BLaER1 (cell line): ENCODE measurements around the gene GPATCH3.
"Not testable (repeated sequence)": the region's sequence is repeated elsewhere in the genome, so short reads cannot be mapped to it uniquely, and the experiment has no call there.

Source experiments
- H3K27ac ChIP-seq: shearing (Covaris generic); formaldehyde crosslinking; 2 replicates; pipeline ENCODE4 v1.8.1; 2022
- H3K27me3 ChIP-seq: shearing (Covaris generic); formaldehyde crosslinking; 2 replicates; pipeline ENCODE4 v1.8.1; 2022
- H3K36me3 ChIP-seq: shearing (Covaris generic); formaldehyde crosslinking; 2 replicates; pipeline ENCODE4 v1.8.1; 2022
- H3K4me1 ChIP-seq: shearing (Covaris generic); formaldehyde crosslinking; 2 replicates; pipeline ENCODE4 v1.8.1; 2022
- H3K4me2 ChIP-seq: shearing (Covaris generic); formaldehyde crosslinking; 2 replicates; pipeline ENCODE4 v1.8.1; 2022
- H3K4me3 ChIP-seq: shearing (Covaris generic); formaldehyde crosslinking; 2 replicates; pipeline ENCODE4 v1.8.1; 2022
- H3K9ac ChIP-seq: shearing (Covaris generic); formaldehyde crosslinking; 2 replicates; pipeline ENCODE4 v1.8.1; 2022
- H3K9me3 ChIP-seq: shearing (Covaris generic); formaldehyde crosslinking; 2 replicates; pipeline ENCODE4 v1.8.1; 2022
- H4K20me1 ChIP-seq: shearing (Covaris generic); formaldehyde crosslinking; 2 replicates; pipeline ENCODE4 v1.8.1; 2022
- Cebpa-rat ChIP-seq: shearing (Covaris generic); IDR thresholded peaks from 2 replicates; pipeline ENCODE4 v1.8.1; 2022

The GPATCH3 gene, protein sequence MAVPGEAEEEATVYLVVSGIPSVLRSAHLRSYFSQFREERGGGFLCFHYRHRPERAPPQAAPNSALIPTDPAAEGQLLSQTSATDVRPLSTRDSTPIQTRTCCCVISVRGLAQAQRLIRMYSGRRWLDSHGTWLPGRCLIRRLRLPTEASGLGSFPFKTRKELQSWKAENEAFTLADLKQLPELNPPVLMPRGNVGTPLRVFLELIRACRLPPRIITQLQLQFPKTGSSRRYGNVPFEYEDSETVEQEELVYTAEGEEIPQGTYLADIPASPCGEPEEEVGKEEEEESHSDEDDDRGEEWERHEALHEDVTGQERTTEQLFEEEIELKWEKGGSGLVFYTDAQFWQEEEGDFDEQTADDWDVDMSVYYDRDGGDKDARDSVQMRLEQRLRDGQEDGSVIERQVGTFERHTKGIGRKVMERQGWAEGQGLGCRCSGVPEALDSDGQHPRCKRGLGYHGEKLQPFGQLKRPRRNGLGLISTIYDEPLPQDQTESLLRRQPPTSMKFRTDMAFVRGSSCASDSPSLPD

DNA sequence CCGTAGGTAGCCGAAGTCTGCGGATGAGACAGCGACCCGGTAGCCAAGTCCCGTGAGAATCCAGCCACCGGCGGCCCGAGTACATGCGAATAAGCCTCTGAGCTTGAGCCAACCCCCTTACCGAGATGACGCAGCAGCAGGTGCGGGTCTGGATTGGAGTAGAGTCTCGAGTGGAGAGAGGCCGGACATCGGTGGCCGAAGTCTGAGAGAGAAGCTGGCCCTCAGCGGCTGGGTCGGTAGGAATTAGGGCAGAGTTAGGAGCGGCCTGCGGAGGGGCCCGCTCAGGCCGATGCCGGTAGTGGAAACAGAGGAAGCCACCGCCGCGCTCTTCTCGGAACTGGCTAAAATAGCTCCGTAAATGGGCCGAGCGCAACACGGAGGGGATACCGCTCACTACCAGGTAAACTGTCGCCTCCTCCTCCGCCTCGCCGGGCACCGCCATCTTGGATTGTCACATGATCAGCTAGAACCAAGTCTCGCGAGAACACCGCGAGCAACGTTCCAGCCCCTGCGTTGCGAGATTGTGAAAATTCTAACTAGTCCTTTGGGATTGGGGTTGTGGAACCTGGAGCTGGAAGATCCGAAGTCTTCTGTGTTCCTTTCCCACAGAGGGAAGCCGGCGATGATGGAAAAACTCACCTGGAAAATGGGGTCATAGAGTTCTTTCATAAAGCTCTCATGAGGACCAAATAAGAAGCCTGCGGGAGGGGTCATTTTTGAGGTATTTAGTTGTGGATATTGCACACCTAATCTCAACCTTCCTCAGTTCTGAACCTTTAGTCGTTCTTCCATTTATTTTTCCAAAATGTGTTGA lies at the start of gene GPATCH3:
Gene GPATCH3, minus strand, starts transcription at position 467 of the 814 bp plus-strand sequence. Its CDS starts 25 bp downstream, at position 442.
- H3K9me3 ChIP-seq, result no peaks in the 10 kb centered on the region
- no peak for TF ChIP-seq Cebpa-rat
- no peaks in the 10 kb centered on the region for H4K20me1 ChIP-seq
- peaks cover 22% of the 10 kb centered on the region for H3K4me1 ChIP-seq
- H3K27me3 ChIP-seq, result no peaks in the 10 kb centered on the region
- H3K36me3 ChIP-seq, result peaks cover 38% of the 10 kb centered on the region
- H3K4me2 ChIP-seq, result peak within 1 kb of the TSS; percentile 84
- peak within 1 kb of the TSS; percentile 85 for H3K27ac ChIP-seq
- H3K4me3 ChIP-seq, result peak within 1 kb of the TSS; percentile 82
- H3K9ac ChIP-seq, result peak within 1 kb of the TSS; percentile 88

- peaks cover 17% of the 10 kb centered on the region for H3K4me1 ChIP-seq
These were observed 49.7 kb upstream of the GPATCH3 start for GRCh38 chr1:26949926-26950319.

GRCh38 chr1:26949266-26949925 lies 49.1 kb upstream of the GPATCH3 start:
- H3K4me2 ChIP-seq, result peak overlapping the region; percentile 40
- no peak overlapping the region for H3K4me3 ChIP-seq
- no peak overlapping the region for H3K27ac ChIP-seq
- H3K9ac ChIP-seq, result no peak overlapping the region
- no peaks in the 10 kb centered on the region for H3K9me3 ChIP-seq
- TF ChIP-seq Cebpa-rat, result no peak
- H4K20me1 ChIP-seq, result peaks cover 13% of the 10 kb centered on the region; the same call in 1 of the 2 replicates
- peaks cover 17% of the 10 kb centered on the region for H3K4me1 ChIP-seq
- H3K27me3 ChIP-seq, result no peaks in the 10 kb centered on the region
- peaks cover 48% of the 10 kb centered on the region for H3K36me3 ChIP-seq

More at GRCh38 chr1:26949926-26950319, 49.7 kb upstream of the GPATCH3 start:
- no peaks in the 10 kb centered on the region for H3K27me3 ChIP-seq
- no peak overlapping the region for H3K9ac ChIP-seq
- peak overlapping the region; percentile 40 for H3K4me2 ChIP-seq
- no peaks in the 10 kb centered on the region for H3K9me3 ChIP-seq
- peaks cover 43% of the 10 kb centered on the region for H3K36me3 ChIP-seq
- H4K20me1 ChIP-seq, result peaks cover 13% of the 10 kb centered on the region; the same call in 1 of the 2 replicates
- H3K27ac ChIP-seq, result no peak overlapping the region
- no peak overlapping the region for H3K4me3 ChIP-seq
- no peak for TF ChIP-seq Cebpa-rat

DNA sequence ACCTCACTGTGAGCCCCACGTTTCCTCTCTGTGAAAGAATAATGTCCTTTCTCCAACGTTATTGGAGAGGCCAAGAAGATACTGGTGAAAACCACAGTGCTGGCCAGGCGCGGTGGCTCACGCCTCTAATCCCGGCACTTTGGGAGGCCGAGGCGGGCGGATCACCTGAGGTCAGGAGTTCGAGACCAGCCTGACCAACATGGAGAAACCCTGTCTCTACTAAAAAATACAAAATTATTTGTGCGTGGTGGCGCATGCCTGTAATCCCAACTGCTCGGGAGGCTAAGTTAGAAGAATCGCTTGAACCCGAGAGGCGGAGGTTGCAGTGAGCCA lies 48.4 kb upstream of the GPATCH3 start:
- peaks cover 55% of the 10 kb centered on the region for H3K36me3 ChIP-seq
- H3K4me2 ChIP-seq, H3K9ac ChIP-seq, H3K9me3 ChIP-seq, H3K4me3 ChIP-seq, H3K27ac ChIP-seq, H3K27me3 ChIP-seq: not testable (repeated sequence)
- peaks cover 17% of the 10 kb centered on the region for H3K4me1 ChIP-seq
- H4K20me1 ChIP-seq, result peaks cover 15% of the 10 kb centered on the region; the same call in 1 of the 2 replicates

DNA sequence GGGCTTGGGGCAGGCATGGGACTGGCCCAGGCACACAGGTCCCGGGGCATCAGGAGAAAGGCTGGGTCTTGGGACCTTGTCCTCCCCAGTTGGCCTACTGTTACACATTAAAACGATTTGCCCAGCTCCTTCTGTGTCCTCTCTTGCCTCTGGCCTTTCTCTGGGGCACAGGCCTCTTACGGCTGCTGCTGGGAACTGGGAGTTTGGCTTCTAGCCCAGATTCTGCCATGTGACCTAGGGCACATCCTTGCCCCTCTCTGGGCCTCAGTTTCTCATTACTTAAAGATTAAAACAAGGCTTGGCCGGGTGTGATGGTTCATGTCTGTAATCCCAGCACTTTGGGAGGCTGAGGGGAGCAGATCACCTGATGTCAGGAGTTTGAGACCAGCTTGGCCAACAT lies 46.0 kb upstream of the GPATCH3 start:
- Histone ChIP-seq H3K4me2 (no peak overlapping the region), H3K9ac (no peak overlapping the region), H3K9me3 (no peaks in the 10 kb centered on the region), H3K27me3 (no peaks in the 10 kb centered on the region), H3K27ac (no peak overlapping the region), H3K4me1 (peaks cover 17% of the 10 kb centered on the region), H4K20me1 (peaks cover 34% of the 10 kb centered on the region; the same call in 1 of the 2 replicates), H3K4me3 (no peak overlapping the region), H3K36me3 (peaks cover 75% of the 10 kb centered on the region)
- no peak for TF ChIP-seq Cebpa-rat

DNA sequence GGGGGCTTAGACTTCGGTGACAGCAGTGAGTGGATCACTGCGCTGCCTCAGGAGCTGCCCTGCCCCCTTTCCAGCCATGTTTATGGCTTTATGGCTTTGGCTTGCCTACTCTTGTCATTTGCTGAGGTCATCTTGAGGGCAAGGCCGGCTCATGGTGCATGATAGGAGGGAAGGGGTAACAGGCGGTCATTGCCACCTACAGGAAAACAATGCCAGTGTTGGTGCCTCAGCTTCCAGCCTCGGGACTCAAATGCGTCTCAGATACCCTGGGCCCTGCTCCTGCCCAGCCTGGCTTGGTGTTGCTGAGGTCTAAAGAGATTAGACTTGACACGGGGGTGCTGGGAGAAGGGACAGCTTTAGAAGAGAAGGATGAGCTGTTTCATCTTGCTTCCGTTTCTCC lies 45.5 kb upstream of the GPATCH3 start:
- H3K4me2 ChIP-seq, result no peak overlapping the region
- peaks cover 12% of the 10 kb centered on the region for H3K4me1 ChIP-seq
- H3K4me3 ChIP-seq, result no peak overlapping the region
- peaks cover 39% of the 10 kb centered on the region; the same call in 1 of the 2 replicates for H4K20me1 ChIP-seq
- H3K9ac ChIP-seq, result no peak overlapping the region
- TF ChIP-seq Cebpa-rat, result no peak
- peaks cover 81% of the 10 kb centered on the region for H3K36me3 ChIP-seq
- H3K9me3 ChIP-seq, result no peaks in the 10 kb centered on the region
- no peak overlapping the region for H3K27ac ChIP-seq
- H3K27me3 ChIP-seq, result no peaks in the 10 kb centered on the region

DNA sequence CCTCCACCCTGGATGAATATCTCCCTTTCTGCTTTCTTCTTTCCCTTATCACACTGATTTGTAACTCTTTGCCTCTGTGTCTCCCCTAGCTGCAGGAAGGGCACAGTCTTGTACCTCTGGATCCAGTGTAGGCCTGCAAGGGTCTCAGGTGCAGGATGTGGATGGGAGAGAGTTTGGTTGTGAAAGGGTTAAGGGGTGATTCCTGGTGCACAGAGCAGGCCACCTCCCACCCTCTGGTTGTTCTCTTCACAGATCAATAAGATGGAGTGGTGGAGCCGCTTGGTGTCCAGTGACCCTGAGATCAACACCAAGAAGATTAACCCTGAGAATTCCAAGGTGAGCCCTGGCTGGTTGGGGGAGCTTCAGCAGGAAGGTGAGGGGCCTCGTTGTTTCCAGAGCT lies 44.9 kb upstream of the GPATCH3 start:
- no peak overlapping the region for H3K4me3 ChIP-seq
- peaks cover 45% of the 10 kb centered on the region for H4K20me1 ChIP-seq
- no peaks in the 10 kb centered on the region for H3K9me3 ChIP-seq
- no peak overlapping the region for H3K9ac ChIP-seq
- H3K36me3 ChIP-seq, result peaks cover 87% of the 10 kb centered on the region
- H3K4me1 ChIP-seq, result peaks cover 6% of the 10 kb centered on the region
- H3K27me3 ChIP-seq, result no peaks in the 10 kb centered on the region
- no peak for TF ChIP-seq Cebpa-rat
- no peak overlapping the region for H3K27ac ChIP-seq
- no peak overlapping the region for H3K4me2 ChIP-seq

- H3K36me3 ChIP-seq, result peaks cover 100% of the 10 kb centered on the region
- H3K4me3 ChIP-seq, result no peak overlapping the region
- no peak overlapping the region for H3K9ac ChIP-seq
- no peaks in the 10 kb centered on the region for H3K4me1 ChIP-seq
- H3K27ac ChIP-seq, result no peak overlapping the region
- H3K27me3 ChIP-seq, result no peaks in the 10 kb centered on the region
- no peaks in the 10 kb centered on the region for H3K9me3 ChIP-seq
- peaks cover 70% of the 10 kb centered on the region for H4K20me1 ChIP-seq
- TF ChIP-seq Cebpa-rat, result no peak
- H3K4me2 ChIP-seq, result no peak overlapping the region
These were observed 42.4 kb upstream of the GPATCH3 start for GRCh38 chr1:26942656-26943055.

DNA sequence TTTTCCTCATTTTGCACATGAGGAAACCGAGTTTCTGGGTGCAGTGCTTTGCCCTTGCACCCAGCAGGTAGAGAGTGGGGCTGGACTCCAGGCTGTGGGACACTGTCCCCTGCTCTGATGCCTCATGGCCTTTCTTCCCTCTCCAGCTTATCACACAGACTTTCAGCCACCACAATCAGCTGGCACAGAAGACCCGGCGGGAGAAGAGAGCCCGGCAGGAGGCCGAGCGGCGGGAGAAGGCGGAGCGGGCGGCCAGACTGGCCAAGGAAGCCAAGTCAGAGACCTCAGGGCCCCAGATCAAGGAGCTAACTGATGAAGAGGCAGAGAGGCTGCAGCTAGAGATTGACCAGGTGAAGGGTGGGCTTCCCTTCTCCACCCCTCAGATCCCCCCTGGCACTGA lies 41.0 kb upstream of the GPATCH3 start:
- Histone ChIP-seq H3K9ac (no peak overlapping the region), H3K36me3 (peaks cover 100% of the 10 kb centered on the region)
- TF ChIP-seq Cebpa-rat, result no peak

More for the DNA sequence above, 41.0 kb upstream of the GPATCH3 start:
- Histone ChIP-seq H3K4me1 (no peaks in the 10 kb centered on the region), H3K4me2 (no peak overlapping the region), H3K4me3 (no peak overlapping the region), H4K20me1 (peaks cover 77% of the 10 kb centered on the region), H3K9me3 (no peaks in the 10 kb centered on the region), H3K27ac (no peak overlapping the region), H3K27me3 (no peaks in the 10 kb centered on the region)
